Colonic mucosa (tissue), 4 donors: ENCODE results near the gene DDX20. TPM values are rescaled to one million over a fixed set of nuclear protein-coding genes. Genes with fewer than 3 reads are reported as not detected.
A peak's percentile ranks its signal among the peaks of the same experiment; 100 is the strongest.

Experiments
- DNase-seq: peaks from one replicate; pipeline ENCODE4 v3.0.0-alpha.2; 2020
- H3K27ac ChIP-seq: fragments of 200-600 bp; one replicate; pipeline ENCODE4 v1.8.0; 2021
- H3K27me3 ChIP-seq: fragments of 200-600 bp; one replicate; pipeline ENCODE4 v1.8.0; 2021
- H3K36me3 ChIP-seq: fragments of 200-600 bp; one replicate; pipeline ENCODE4 v1.8.0; 2021
- H3K4me1 ChIP-seq: fragments of 200-600 bp; one replicate; pipeline ENCODE4 v1.8.0; 2021; ENCODE audit warnings: mild to moderate bottlenecking
- H3K4me3 ChIP-seq: fragments of 200-600 bp; one replicate; pipeline ENCODE4 v1.8.0; 2021
- H3K9ac ChIP-seq, 2 donors: one replicate each; pipeline ENCODE4 v1.7.0; 2013; ENCODE audit warnings: control low read depth in 2 of 2, low read depth in 2 of 2, low read length in 2 of 2
- H3K9me3 ChIP-seq: fragments of 200-600 bp; one replicate; pipeline ENCODE4 v1.8.0; 2021
- intact Hi-C: fragments of 100-400 bp; cut with DNase I; formaldehyde crosslinking; loops from one replicate; pipeline ENCODE4 v1.14.1; 2022
- total RNA-seq, 2 donors: library from RNA; stranded (reverse); fragmentation: NEBNext Ultra II Directional in 1 of 2; extraction: Animal tissue kit (Norgen Biotek cat#: 25700) in 1 of 2; gene quantifications; one replicate each; pipeline ENCODE4 v1.2.1, GENCODE V29; 2021
- TF ChIP-seq, protein P1 (sequence below): fragments of 200-600 bp; IDR thresholded peaks from one replicate; pipeline ENCODE4 v1.8.0; 2022; ENCODE audit warnings: antibody characterized with exemption, mild to moderate bottlenecking
- donor health status: healthy.
- donor health status: DM: no; HTN: no; CAD: no.
- donor health status: DM: no; HTN: no; CAD: no.

DDX20 gene
- total RNA-seq, 2 donors from 2014 or later = 9.6 to 11.5 TPM

- Histone ChIP-seq H3K36me3 (no peaks in the 10 kb centered on the region), H3K9me3 (no peaks in the 10 kb centered on the region), H3K4me1 (no peaks in the 10 kb centered on the region), H3K9ac (no peak overlapping the region), H3K27ac (no peak overlapping the region), H3K4me3 (no peak overlapping the region), H3K27me3 (no peaks in the 10 kb centered on the region)
- intact Hi-C loops = loop anchor here (2.0 to 5.0 kb wide), 2 partner anchors 239 to 266 kb away; no protein-coding TSS in a partner anchor
- no peak for DNase-seq
- TF ChIP-seq, protein P1, sequence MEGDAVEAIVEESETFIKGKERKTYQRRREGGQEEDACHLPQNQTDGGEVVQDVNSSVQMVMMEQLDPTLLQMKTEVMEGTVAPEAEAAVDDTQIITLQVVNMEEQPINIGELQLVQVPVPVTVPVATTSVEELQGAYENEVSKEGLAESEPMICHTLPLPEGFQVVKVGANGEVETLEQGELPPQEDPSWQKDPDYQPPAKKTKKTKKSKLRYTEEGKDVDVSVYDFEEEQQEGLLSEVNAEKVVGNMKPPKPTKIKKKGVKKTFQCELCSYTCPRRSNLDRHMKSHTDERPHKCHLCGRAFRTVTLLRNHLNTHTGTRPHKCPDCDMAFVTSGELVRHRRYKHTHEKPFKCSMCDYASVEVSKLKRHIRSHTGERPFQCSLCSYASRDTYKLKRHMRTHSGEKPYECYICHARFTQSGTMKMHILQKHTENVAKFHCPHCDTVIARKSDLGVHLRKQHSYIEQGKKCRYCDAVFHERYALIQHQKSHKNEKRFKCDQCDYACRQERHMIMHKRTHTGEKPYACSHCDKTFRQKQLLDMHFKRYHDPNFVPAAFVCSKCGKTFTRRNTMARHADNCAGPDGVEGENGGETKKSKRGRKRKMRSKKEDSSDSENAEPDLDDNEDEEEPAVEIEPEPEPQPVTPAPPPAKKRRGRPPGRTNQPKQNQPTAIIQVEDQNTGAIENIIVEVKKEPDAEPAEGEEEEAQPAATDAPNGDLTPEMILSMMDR = no peak
These were observed 9.1 kb upstream of the DDX20 start for GRCh38 chr1:111746614-111746999.

- H3K36me3 ChIP-seq = no peaks in the 10 kb centered on the region
- TF ChIP-seq, protein P1 = peak; percentile 64
- no peaks in the 10 kb centered on the region for H3K9me3 ChIP-seq
- H3K9ac ChIP-seq = no peak overlapping the region
- no peaks in the 10 kb centered on the region for H3K27me3 ChIP-seq
- peak; percentile 89 for DNase-seq
- no peak overlapping the region for H3K4me3 ChIP-seq
- no peak overlapping the region for H3K27ac ChIP-seq
- intact Hi-C loops = loop anchor here (2.0 to 5.0 kb wide), 2 partner anchors 240 to 267 kb away; no protein-coding TSS in a partner anchor
- H3K4me1 ChIP-seq = no peaks in the 10 kb centered on the region
These were observed 8.4 kb upstream of the DDX20 start for GRCh38 chr1:111747282-111747734.

DNA sequence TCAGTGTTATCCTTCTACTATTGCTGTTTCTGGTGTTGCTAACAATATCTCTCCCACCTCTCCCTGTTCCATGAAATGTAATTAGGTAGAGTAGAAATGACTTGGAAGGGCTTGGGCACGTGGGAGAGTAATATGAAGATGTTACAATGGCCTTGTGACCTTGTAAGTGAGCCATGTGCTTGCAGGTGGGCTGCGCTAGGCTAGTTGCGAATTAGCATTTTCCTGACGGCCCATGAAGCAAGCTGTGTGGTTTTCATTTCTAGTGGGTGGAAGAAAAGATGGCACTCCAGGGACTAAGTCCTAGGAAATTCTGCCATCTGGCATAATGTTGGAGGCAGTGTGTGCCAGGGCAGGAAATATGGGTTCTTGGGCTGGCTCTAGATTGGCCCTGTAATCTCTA is 7.8 kb upstream of the DDX20 start:
- no peak overlapping the region for H3K9ac ChIP-seq
- no peak overlapping the region for H3K4me3 ChIP-seq
- H3K27ac ChIP-seq = no peak overlapping the region
- H3K27me3 ChIP-seq = no peaks in the 10 kb centered on the region
- no peaks in the 10 kb centered on the region for H3K9me3 ChIP-seq
- H3K4me1 ChIP-seq = no peaks in the 10 kb centered on the region
- intact Hi-C loops = loop anchor here (2.0 to 5.0 kb wide), 2 partner anchors 241 to 267 kb away; no protein-coding TSS in a partner anchor
- TF ChIP-seq, protein P1 = no peak
- no peak for DNase-seq
- no peaks in the 10 kb centered on the region for H3K36me3 ChIP-seq

DNA sequence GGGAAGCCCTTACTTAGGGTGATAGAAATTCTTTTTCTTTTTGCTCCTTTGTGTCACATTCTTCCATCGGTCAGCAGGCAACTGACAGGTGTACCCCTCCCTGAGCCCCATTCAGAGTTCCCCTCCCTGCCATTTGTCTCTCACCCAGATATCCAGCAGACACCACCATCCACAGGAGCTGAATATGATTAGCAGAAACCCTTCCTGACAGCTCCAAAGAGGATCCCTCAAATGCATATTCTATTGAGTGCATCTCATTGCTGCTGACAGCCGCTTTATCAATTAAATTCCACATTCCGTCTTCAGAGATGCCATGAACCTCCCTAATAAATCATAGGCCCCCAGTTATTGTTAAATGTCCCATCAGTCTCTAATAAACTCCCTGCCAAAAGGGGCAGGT is 6.1 kb upstream of the DDX20 start:
- H3K4me3 ChIP-seq = no peak overlapping the region
- H3K27ac ChIP-seq = no peak overlapping the region
- H3K4me1 ChIP-seq = no peaks in the 10 kb centered on the region
- intact Hi-C loops = loop anchor here (5.0 kb wide), 2 partner anchors 32 to 242 kb away; no protein-coding TSS in a partner anchor
- H3K9me3 ChIP-seq = no peaks in the 10 kb centered on the region
- H3K9ac ChIP-seq = no peak overlapping the region
- TF ChIP-seq, protein P1 = no peak
- no peaks in the 10 kb centered on the region for H3K36me3 ChIP-seq
- no peak for DNase-seq
- no peaks in the 10 kb centered on the region for H3K27me3 ChIP-seq

DNA sequence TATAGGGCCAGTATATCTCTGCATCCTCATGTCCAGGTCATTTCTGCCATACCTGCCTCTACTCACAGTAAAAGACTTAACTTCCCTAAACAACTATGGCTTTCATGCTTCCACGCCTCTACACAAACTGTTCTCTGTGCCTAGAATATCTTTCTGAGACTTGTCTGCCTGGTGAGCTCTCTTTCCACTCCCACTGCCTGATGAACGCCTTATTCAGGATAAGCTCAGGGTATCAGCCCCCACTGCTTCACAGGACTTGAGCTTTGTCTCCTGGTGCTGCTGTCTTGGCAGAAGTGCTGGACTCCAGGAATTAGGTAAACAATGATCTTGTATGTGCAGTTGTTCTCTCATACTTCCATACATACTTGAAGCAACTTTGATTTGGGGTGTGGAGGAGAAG is 4.8 kb upstream of the DDX20 start:
- Histone ChIP-seq H3K4me3 (no peak overlapping the region), H3K27ac (no peak overlapping the region), H3K9ac (no peak overlapping the region), H3K36me3 (no peaks in the 10 kb centered on the region), H3K27me3 (no peaks in the 10 kb centered on the region), H3K9me3 (no peaks in the 10 kb centered on the region), H3K4me1 (no peaks in the 10 kb centered on the region)
- DNase-seq = no peak
- intact Hi-C loops = loop anchor here (5.0 kb wide), 1 partner anchor 34 kb away; no protein-coding TSS in a partner anchor
- TF ChIP-seq, protein P1 = no peak
